Thyroid gland (tissue), 4 donors: ENCODE results near the gene C4B.
"Not testable (repeated sequence)": the region's sequence is repeated elsewhere in the genome, so short reads cannot be mapped to it uniquely, and the experiment has no call there.

Source experiments
- POLR2A ChIP-seq, 2 donors: fragments of 450-650 bp; IDR thresholded peaks; one replicate each; pipeline ENCODE4 v1.6.1; 2017; ENCODE audit warnings: antibody characterized with exemption in 2 of 2, mild to moderate bottlenecking in 2 of 2, moderate library complexity in 1 of 2
- TF ChIP-seq, protein P1 (sequence below), 6 experiments: fragments of 200-600 bp in 3 of 6; fragments of 450-650 bp in 3 of 6; sonication (generic) in 3 of 6; IDR thresholded peaks; one replicate each; pipeline ENCODE4 v1.5.1; 2016 to 2019; ENCODE audit warnings: antibody characterized with exemption in 6 of 6, mild to moderate bottlenecking in 2 of 6, inconsistent platforms in 1 of 6, moderate library complexity in 1 of 6

GRCh38 chr6:32010856-32011530 is 3.6 kb upstream of the C4B start:
- not testable (repeated sequence) for TF ChIP-seq POLR2A (IDR thresholded peaks at IDR 0.05)
- TF ChIP-seq, protein P1, sequence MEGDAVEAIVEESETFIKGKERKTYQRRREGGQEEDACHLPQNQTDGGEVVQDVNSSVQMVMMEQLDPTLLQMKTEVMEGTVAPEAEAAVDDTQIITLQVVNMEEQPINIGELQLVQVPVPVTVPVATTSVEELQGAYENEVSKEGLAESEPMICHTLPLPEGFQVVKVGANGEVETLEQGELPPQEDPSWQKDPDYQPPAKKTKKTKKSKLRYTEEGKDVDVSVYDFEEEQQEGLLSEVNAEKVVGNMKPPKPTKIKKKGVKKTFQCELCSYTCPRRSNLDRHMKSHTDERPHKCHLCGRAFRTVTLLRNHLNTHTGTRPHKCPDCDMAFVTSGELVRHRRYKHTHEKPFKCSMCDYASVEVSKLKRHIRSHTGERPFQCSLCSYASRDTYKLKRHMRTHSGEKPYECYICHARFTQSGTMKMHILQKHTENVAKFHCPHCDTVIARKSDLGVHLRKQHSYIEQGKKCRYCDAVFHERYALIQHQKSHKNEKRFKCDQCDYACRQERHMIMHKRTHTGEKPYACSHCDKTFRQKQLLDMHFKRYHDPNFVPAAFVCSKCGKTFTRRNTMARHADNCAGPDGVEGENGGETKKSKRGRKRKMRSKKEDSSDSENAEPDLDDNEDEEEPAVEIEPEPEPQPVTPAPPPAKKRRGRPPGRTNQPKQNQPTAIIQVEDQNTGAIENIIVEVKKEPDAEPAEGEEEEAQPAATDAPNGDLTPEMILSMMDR (IDR thresholded peaks at IDR 0.05), result not testable (repeated sequence)
